Activated B cell treated with CpG ODN at 0.5 μM for 24 hours (primary cell): ENCODE data around the gene PIP4K2C. TPM values are rescaled to one million over a fixed set of nuclear protein-coding genes. Genes with fewer than 3 reads are reported as not detected.

Experiments
- ATAC-seq: fragments of 200-7000 bp; cut with Tn5 transposase; one replicate; pipeline ENCODE4 v1.10.0; 2021; ENCODE audit warnings: low read depth, mild to moderate bottlenecking, moderate library complexity
- CTCF ChIA-PET: fragments of 350-600 bp; sonication (Branson Sonifier 250); formaldehyde crosslinking; loops from one replicate; lab custom pipeline; 2021; ENCODE audit warnings: antibody characterized with exemption; lab: Charles Lee
- POLR2A ChIA-PET: fragments of 350-600 bp; sonication (Branson Sonifier 250); formaldehyde crosslinking; loops from one replicate; lab custom pipeline; 2021; ENCODE audit warnings: antibody characterized with exemption; lab: Charles Lee
- DNase-seq: peaks from one replicate; pipeline ENCODE4 v3.0.0; 2022
- H3K27ac Mint-ChIP-seq: one replicate; pipeline ENCODE4 v1.8.0; 2020; ENCODE audit warnings: mixed read lengths
- H3K27me3 Mint-ChIP-seq: one replicate; pipeline ENCODE4 v1.8.0; 2021; ENCODE audit warnings: mixed read lengths
- H3K36me3 Mint-ChIP-seq: one replicate; pipeline ENCODE4 v1.8.0; 2021; ENCODE audit warnings: low read depth, mixed read lengths
- H3K4me1 Mint-ChIP-seq: one replicate; pipeline ENCODE4 v1.8.0; 2021; ENCODE audit warnings: mixed read lengths
- H3K4me3 Mint-ChIP-seq: one replicate; pipeline ENCODE4 v1.8.0; 2020; ENCODE audit warnings: mild to moderate bottlenecking, mixed read lengths
- H3K9me3 Mint-ChIP-seq: one replicate; pipeline ENCODE4 v1.8.0; 2020; ENCODE audit warnings: mixed read lengths
- intact Hi-C: fragments of 100-400 bp; cut with micrococcal nuclease; formaldehyde crosslinking; loops from one replicate; pipeline ENCODE4 v1.15.1; 2024
- total RNA-seq: library from RNA; stranded (reverse); gene quantifications from 2 replicates; pipeline ENCODE4 v1.2.3, GENCODE V29; 2022
- TF ChIP-seq, protein P1 (sequence below): fragments of 200-600 bp; IDR thresholded peaks from one replicate; pipeline ENCODE4 v1.8.0; 2022; ENCODE audit warnings: antibody characterized with exemption, mild to moderate bottlenecking

The PIP4K2C gene
- total RNA-seq, 1 donor from 2014 or later = 16.5 TPM

GRCh38 chr12:57581802-57582201 lies 9.2 kb upstream of the PIP4K2C start:
- DNase-seq (no peak), ATAC-seq (no peak)
- TF ChIP-seq, protein P1, sequence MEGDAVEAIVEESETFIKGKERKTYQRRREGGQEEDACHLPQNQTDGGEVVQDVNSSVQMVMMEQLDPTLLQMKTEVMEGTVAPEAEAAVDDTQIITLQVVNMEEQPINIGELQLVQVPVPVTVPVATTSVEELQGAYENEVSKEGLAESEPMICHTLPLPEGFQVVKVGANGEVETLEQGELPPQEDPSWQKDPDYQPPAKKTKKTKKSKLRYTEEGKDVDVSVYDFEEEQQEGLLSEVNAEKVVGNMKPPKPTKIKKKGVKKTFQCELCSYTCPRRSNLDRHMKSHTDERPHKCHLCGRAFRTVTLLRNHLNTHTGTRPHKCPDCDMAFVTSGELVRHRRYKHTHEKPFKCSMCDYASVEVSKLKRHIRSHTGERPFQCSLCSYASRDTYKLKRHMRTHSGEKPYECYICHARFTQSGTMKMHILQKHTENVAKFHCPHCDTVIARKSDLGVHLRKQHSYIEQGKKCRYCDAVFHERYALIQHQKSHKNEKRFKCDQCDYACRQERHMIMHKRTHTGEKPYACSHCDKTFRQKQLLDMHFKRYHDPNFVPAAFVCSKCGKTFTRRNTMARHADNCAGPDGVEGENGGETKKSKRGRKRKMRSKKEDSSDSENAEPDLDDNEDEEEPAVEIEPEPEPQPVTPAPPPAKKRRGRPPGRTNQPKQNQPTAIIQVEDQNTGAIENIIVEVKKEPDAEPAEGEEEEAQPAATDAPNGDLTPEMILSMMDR = no peak
- peaks cover 4% of the 10 kb centered on the region for H3K4me1 Mint-ChIP-seq
- no peaks in the 10 kb centered on the region for H3K9me3 Mint-ChIP-seq
- POLR2A ChIA-PET = no interaction called here
- no peak overlapping the region for H3K4me3 Mint-ChIP-seq
- H3K27ac Mint-ChIP-seq = no peak overlapping the region
- intact Hi-C loops = loop anchor here (2.0 kb wide), 1 partner anchor 59 kb away; the partner anchor contains the start of gene MBD6
- no peaks in the 10 kb centered on the region for H3K36me3 Mint-ChIP-seq
- peaks cover 12% of the 10 kb centered on the region for H3K27me3 Mint-ChIP-seq
- CTCF ChIA-PET = interaction anchor here (1.0 to 6.6 kb wide), 5 partner anchors 11 to 56 kb away, joined by 3 to 126 read pairs (median 27); partner anchors contain the start of genes B4GALNT1 and PIP4K2C

GRCh38 chr12:57582440-57582839 lies 8.6 kb upstream of the PIP4K2C start:
- no peak for DNase-seq
- TF ChIP-seq, protein P1 = no peak
- intact Hi-C loops = loop anchor here (2.0 kb wide), 1 partner anchor 60 kb away; the partner anchor contains the start of gene MBD6
- H3K4me1 Mint-ChIP-seq = peaks cover 4% of the 10 kb centered on the region
- H3K36me3 Mint-ChIP-seq = no peaks in the 10 kb centered on the region
- POLR2A ChIA-PET = interaction anchor here (1.4 to 1.6 kb wide), 2 partner anchors 38 to 123 kb away, joined by 4 to 14 read pairs; no protein-coding TSS in a partner anchor
- no peaks in the 10 kb centered on the region for H3K9me3 Mint-ChIP-seq
- H3K27ac Mint-ChIP-seq = no peak overlapping the region
- no peak overlapping the region for H3K4me3 Mint-ChIP-seq
- H3K27me3 Mint-ChIP-seq = peaks cover 12% of the 10 kb centered on the region
- no peak for ATAC-seq
- CTCF ChIA-PET = interaction anchor here (0.7 to 6.6 kb wide), 9 partner anchors 10 to 1393 kb away, joined by 3 to 126 read pairs (median 5); partner anchors contain the start of genes B4GALNT1, GLI1, PIP4K2C and SMARCC2

- Mint-ChIP-seq H3K36me3 (no peaks in the 10 kb centered on the region), H3K4me3 (no peak overlapping the region), H3K27me3 (peaks cover 12% of the 10 kb centered on the region), H3K27ac (no peak overlapping the region), H3K4me1 (peaks cover 4% of the 10 kb centered on the region), H3K9me3 (no peaks in the 10 kb centered on the region)
- ChIA-PET POLR2A (interaction anchor here (0.7 to 1.6 kb wide), 7 partner anchors 31 to 252 kb away, joined by 3 to 14 read pairs (median 3); no protein-coding TSS in a partner anchor), CTCF (interaction anchor here (0.7 to 6.6 kb wide), 19 partner anchors 9 to 1394 kb away, joined by 3 to 126 read pairs (median 6); partner anchors contain the start of genes B4GALNT1, DCTN2, GLI1 and PIP4K2C)
- DNase-seq (peak; percentile 24), ATAC-seq (peak; percentile 100)
- TF ChIP-seq, protein P1 = peak; percentile 85
- intact Hi-C loops = loop anchor here (1.0 to 2.0 kb wide), 7 partner anchors 8 to 322 kb away; partner anchors contain the start of genes B4GALNT1, MBD6 and PIP4K2C
Measured at GRCh38 chr12:57583008-57583831, 7.8 kb upstream of the PIP4K2C start.

DNA sequence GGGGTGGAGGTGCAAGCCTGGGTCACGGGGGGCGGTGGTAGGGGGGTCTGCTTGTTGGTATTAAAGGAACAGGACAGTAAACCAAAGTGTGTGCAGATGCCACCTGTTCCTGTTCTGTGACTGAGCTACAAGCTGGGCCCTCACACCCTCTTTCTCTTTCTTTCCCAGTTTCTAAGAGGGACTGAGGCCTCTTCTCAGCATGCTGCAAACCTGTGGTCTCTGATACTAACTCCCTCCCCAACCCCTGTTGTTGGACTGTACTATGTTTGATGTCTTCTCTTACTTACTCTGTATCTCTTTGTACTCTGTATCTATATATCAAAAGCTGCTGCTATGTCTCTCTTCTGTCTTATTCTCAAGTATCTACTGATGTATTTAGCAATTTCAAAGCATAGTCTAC lies 6.9 kb upstream of the PIP4K2C start:
- ChIA-PET POLR2A (interaction anchor here (1.1 to 1.6 kb wide), 4 partner anchors 36 to 125 kb away, joined by 3 to 14 read pairs (median 5); no protein-coding TSS in a partner anchor), CTCF (interaction anchor here (0.9 to 6.6 kb wide), 14 partner anchors 9 to 321 kb away, joined by 3 to 126 read pairs (median 6); partner anchors contain the start of genes B4GALNT1, DCTN2 and PIP4K2C)
- TF ChIP-seq, protein P1 = no peak
- Mint-ChIP-seq H3K36me3 (no peaks in the 10 kb centered on the region), H3K27ac (no peak overlapping the region), H3K9me3 (no peaks in the 10 kb centered on the region), H3K4me1 (peaks cover 4% of the 10 kb centered on the region), H3K27me3 (peaks cover 12% of the 10 kb centered on the region), H3K4me3 (no peak overlapping the region)
- intact Hi-C loops = no loop called here
- no peak for DNase-seq
- ATAC-seq = no peak
